Epithelial cell of proximal tubule (primary cell): ENCODE measurements around the gene WFDC5. TPM values are rescaled to one million over a fixed set of nuclear protein-coding genes. Genes with fewer than 3 reads are reported as not detected.

Experiments
- DNase-seq: peaks from one replicate; pipeline ENCODE4 v3.0.0-alpha.2; 2011; ENCODE audit warnings: low read depth
- H3K4me3 ChIP-seq: 2 replicates; pipeline ENCODE4 v1.5.1; 2011; ENCODE audit warnings: low read depth, mild to moderate bottlenecking, low read length
- CTCF ChIP-seq: conservative IDR thresholded peaks from 2 replicates; pipeline ENCODE4 v1.5.1; 2012; ENCODE audit warnings: low read depth, mild to moderate bottlenecking, low read length
- total RNA-seq: library from RNA; depleted of rRNA; stranded (reverse); fragments of >200 nt; gene quantifications from 2 replicates; pipeline ENCODE4 v1.2.3, GENCODE V29; 2015

WFDC5 gene
- total RNA-seq, 1 donor from 2014 or later: not detected

- TF ChIP-seq CTCF: no peak
These were observed 24.5 kb downstream of the WFDC5 start for GRCh38 chr20:45090481-45090880.

GRCh38 chr20:45088247-45088646 lies 26.7 kb downstream of the WFDC5 start:
- no peak for TF ChIP-seq CTCF
- peak; percentile 51 for DNase-seq
- H3K4me3 ChIP-seq: no peak overlapping the region

More at GRCh38 chr20:45090481-45090880, 24.5 kb downstream of the WFDC5 start:
- no peak for DNase-seq
- no peak overlapping the region for H3K4me3 ChIP-seq

- no peak for DNase-seq
- H3K4me3 ChIP-seq: no peak overlapping the region
- TF ChIP-seq CTCF: no peak
These were observed 27.2 kb downstream of the WFDC5 start for GRCh38 chr20:45087814-45088213.

- TF ChIP-seq CTCF: no peak
These were observed 27.7 kb downstream of the WFDC5 start for GRCh38 chr20:45087097-45087790.

GRCh38 chr20:45085867-45086266 lies 29.1 kb downstream of the WFDC5 start:
- no peak for DNase-seq
- no peak for TF ChIP-seq CTCF
- H3K4me3 ChIP-seq: no peak overlapping the region

More at GRCh38 chr20:45087097-45087790, 27.7 kb downstream of the WFDC5 start:
- DNase-seq: no peak
- no peak overlapping the region for H3K4me3 ChIP-seq

GRCh38 chr20:45085289-45085688 lies 29.7 kb downstream of the WFDC5 start:
- no peak overlapping the region for H3K4me3 ChIP-seq
- no peak for DNase-seq
- no peak for TF ChIP-seq CTCF

GRCh38 chr20:45083127-45083526 lies 31.8 kb downstream of the WFDC5 start:
- DNase-seq: no peak
- H3K4me3 ChIP-seq: no peak overlapping the region
- no peak for TF ChIP-seq CTCF
